ENCODE results near the gene LMAN1. TPM values are rescaled to one million over a fixed set of nuclear protein-coding genes. Genes with fewer than 3 reads are reported as not detected.

The LMAN1 gene
- total RNA-seq, 1 experiment from 2014 or later = 40.6 TPM

GRCh38 chr18:59387687-59388565 is 28.9 kb upstream of the LMAN1 start:
- CTCF ChIA-PET = no interaction called here
- Mint-ChIP-seq H3K4me1 (ENCODE audit: low read depth, unreplicated experiment) (no peaks in the 10 kb centered on the region), H3K4me3 (ENCODE audit: unreplicated experiment) (no peak overlapping the region), H3K27me3 (ENCODE audit: insufficient read depth, unreplicated experiment) (no peaks in the 10 kb centered on the region), H3K27ac (ENCODE audit: unreplicated experiment) (no peak overlapping the region), H3K9me3 (ENCODE audit: unreplicated experiment) (no peaks in the 10 kb centered on the region), H3K36me3 (ENCODE audit: insufficient read depth, unreplicated experiment) (no peaks in the 10 kb centered on the region)
- BruUV-seq (replicated peaks) = no TSS peak
- POLR2A ChIA-PET = no interaction called here
- Histone ChIP-seq H3K4me1 (no peaks in the 10 kb centered on the region), H3K27me3 (replicated peaks; ENCODE audit: control insufficient read depth, insufficient read depth, low read length) (no peaks in the 10 kb centered on the region), H3K36me3 (ENCODE audit: control insufficient read depth, insufficient read depth, low read length) (no peaks in the 10 kb centered on the region), H3K9me3 (no peaks in the 10 kb centered on the region), H3K4me3 (ENCODE audit: low read depth, low read length) (no peak overlapping the region)
- DNase-seq = no peak
- no peak for TF ChIP-seq CTCF (IDR thresholded peaks at IDR 0.05; ENCODE audit: insufficient read depth in 1 of 2, low read depth in 1 of 2, low read length in 1 of 2, severe bottlenecking in 1 of 2, unreplicated experiment in 1 of 2)
- intact Hi-C loops (cut with micrococcal nuclease; ENCODE audit: unreplicated experiment) = no loop called here

- H3K4me1 Mint-ChIP-seq (ENCODE audit: low read depth, unreplicated experiment) = no peaks in the 10 kb centered on the region
- no peak for DNase-seq
- no peaks in the 10 kb centered on the region for H3K36me3 Mint-ChIP-seq (ENCODE audit: insufficient read depth, unreplicated experiment)
- H3K9me3 Mint-ChIP-seq (ENCODE audit: unreplicated experiment) = no peaks in the 10 kb centered on the region
- Histone ChIP-seq H3K4me1 (no peaks in the 10 kb centered on the region), H3K4me3 (ENCODE audit: low read depth, low read length) (no peak overlapping the region), H3K9me3 (no peaks in the 10 kb centered on the region), H3K27me3 (replicated peaks; ENCODE audit: control insufficient read depth, insufficient read depth, low read length) (no peaks in the 10 kb centered on the region), H3K36me3 (ENCODE audit: control insufficient read depth, insufficient read depth, low read length) (no peaks in the 10 kb centered on the region)
- POLR2A ChIA-PET = no interaction called here
- intact Hi-C loops (cut with micrococcal nuclease; ENCODE audit: unreplicated experiment) = no loop called here
- no TSS peak for BruUV-seq (replicated peaks)
- no peak for TF ChIP-seq CTCF (IDR thresholded peaks at IDR 0.05; ENCODE audit: insufficient read depth in 1 of 2, low read depth in 1 of 2, low read length in 1 of 2, severe bottlenecking in 1 of 2, unreplicated experiment in 1 of 2)
- H3K27me3 Mint-ChIP-seq (ENCODE audit: insufficient read depth, unreplicated experiment) = peaks cover under 1% of the 10 kb centered on the region
- CTCF ChIA-PET = no interaction called here
- H3K27ac Mint-ChIP-seq (ENCODE audit: unreplicated experiment) = no peak overlapping the region
- H3K4me3 Mint-ChIP-seq (ENCODE audit: unreplicated experiment) = no peak overlapping the region
These were observed 28.0 kb upstream of the LMAN1 start for GRCh38 chr18:59386909-59387686.

- no peak for TF ChIP-seq CTCF (IDR thresholded peaks at IDR 0.05; ENCODE audit: insufficient read depth in 1 of 2, low read depth in 1 of 2, low read length in 1 of 2, severe bottlenecking in 1 of 2, unreplicated experiment in 1 of 2)
- Mint-ChIP-seq H3K4me1 (ENCODE audit: low read depth, unreplicated experiment) (no peaks in the 10 kb centered on the region), H3K9me3 (ENCODE audit: unreplicated experiment) (no peaks in the 10 kb centered on the region), H3K27ac (ENCODE audit: unreplicated experiment) (no peak overlapping the region), H3K4me3 (ENCODE audit: unreplicated experiment) (no peak overlapping the region), H3K27me3 (ENCODE audit: insufficient read depth, unreplicated experiment) (peaks cover 5% of the 10 kb centered on the region), H3K36me3 (ENCODE audit: insufficient read depth, unreplicated experiment) (no peaks in the 10 kb centered on the region)
- no peaks in the 10 kb centered on the region for H3K4me1 ChIP-seq
- ChIA-PET POLR2A (no interaction called here), CTCF (no interaction called here)
- no peak for DNase-seq
- no peak overlapping the region for H3K4me3 ChIP-seq (ENCODE audit: low read depth, low read length)
- BruUV-seq (replicated peaks) = no TSS peak
- H3K36me3 ChIP-seq (ENCODE audit: control insufficient read depth, insufficient read depth, low read length) = no peaks in the 10 kb centered on the region
- intact Hi-C loops (cut with micrococcal nuclease; ENCODE audit: unreplicated experiment) = no loop called here
- no peaks in the 10 kb centered on the region for H3K27me3 ChIP-seq (replicated peaks; ENCODE audit: control insufficient read depth, insufficient read depth, low read length)
- H3K9me3 ChIP-seq = no peaks in the 10 kb centered on the region
These were observed 26.1 kb upstream of the LMAN1 start for GRCh38 chr18:59385191-59385590.

All from Caco-2 (cell line).